Activated CD4-positive, alpha-beta T cell treated with anti-CD3 and anti-CD28 coated beads, Interleukin-2, amount 50 U/mL, for 48 hours (primary cell): Measurements from ENCODE around the gene PDCD4.
A peak's percentile ranks its signal among the peaks of the same experiment; 100 is the strongest.

Source experiments
- DNase-seq, 2 experiments: peaks; one replicate each; pipeline ENCODE4 v3.0.0-alpha.2; 2020

The PDCD4 gene

GRCh38 chr10:110871298-110872084 lies at the start of gene PDCD4:
PDCD4 (plus strand) TSS chr10:110871928; CDS start chr10:110876028, 4,100 bp downstream.
- peak; percentile 98 to 99 for DNase-seq

- no peak for DNase-seq
These were observed 49.6 kb upstream of the PDCD4 start for GRCh38 chr10:110822035-110822711.

GRCh38 chr10:110822712-110823311 lies 48.9 kb upstream of the PDCD4 start:
- no peak for DNase-seq

GRCh38 chr10:110824152-110824441 lies 47.6 kb upstream of the PDCD4 start:
- no peak for DNase-seq

- DNase-seq = no peak
These were observed 47.1 kb upstream of the PDCD4 start for GRCh38 chr10:110824660-110825059.

GRCh38 chr10:110825508-110825907 lies 46.2 kb upstream of the PDCD4 start:
- DNase-seq = no peak

GRCh38 chr10:110827410-110827809 lies 44.3 kb upstream of the PDCD4 start:
- no peak for DNase-seq

GRCh38 chr10:110827875-110828274 lies 43.9 kb upstream of the PDCD4 start:
- DNase-seq = no peak

GRCh38 chr10:110828525-110828924 lies 43.2 kb upstream of the PDCD4 start:
- no peak for DNase-seq

GRCh38 chr10:110829721-110830410 lies 41.9 kb upstream of the PDCD4 start:
- DNase-seq = no peak

GRCh38 chr10:110833234-110833940 lies 38.3 kb upstream of the PDCD4 start:
- DNase-seq = no peak

- DNase-seq = no peak
These were observed 37.6 kb upstream of the PDCD4 start for GRCh38 chr10:110833941-110834628.

GRCh38 chr10:110834629-110835301 lies 37.0 kb upstream of the PDCD4 start:
- DNase-seq = no peak

GRCh38 chr10:110835841-110836240 lies 35.9 kb upstream of the PDCD4 start:
- no peak for DNase-seq

GRCh38 chr10:110836706-110837105 lies 35.0 kb upstream of the PDCD4 start:
- no peak for DNase-seq

- DNase-seq = no peak
These were observed 34.1 kb upstream of the PDCD4 start for GRCh38 chr10:110837418-110838171.

- DNase-seq = no peak
These were observed 31.4 kb upstream of the PDCD4 start for GRCh38 chr10:110840225-110840922.

GRCh38 chr10:110840923-110841428 lies 30.8 kb upstream of the PDCD4 start:
- DNase-seq = no peak

- peak in 1 of 2 experiments; percentile 23 for DNase-seq
These were observed 29.9 kb upstream of the PDCD4 start for GRCh38 chr10:110841767-110842267.
